ENCODE measurements around the gene ADGRF5.

- TF ChIP-seq POLR2A (IDR thresholded peaks at IDR 0.05; ENCODE audit: extremely low read depth, insufficient read length) (no peak), CTCF (IDR thresholded peaks at IDR 0.05; ENCODE audit: low read depth, low read length) (no peak), MAX (IDR thresholded peaks at IDR 0.05; ENCODE audit: low read depth, low read length) (no peak), MYC (IDR thresholded peaks at IDR 0.05; ENCODE audit: low read depth, low read length) (no peak)
These were observed 27.0 kb upstream of the ADGRF5 start for GRCh38 chr6:46948699-46949098.
